ENCODE data around the gene HPCAL1.
"Not testable (repeated sequence)": the region's sequence is repeated elsewhere in the genome, so short reads cannot be mapped to it uniquely, and the experiment has no call there.

Gene HPCAL1

DNA sequence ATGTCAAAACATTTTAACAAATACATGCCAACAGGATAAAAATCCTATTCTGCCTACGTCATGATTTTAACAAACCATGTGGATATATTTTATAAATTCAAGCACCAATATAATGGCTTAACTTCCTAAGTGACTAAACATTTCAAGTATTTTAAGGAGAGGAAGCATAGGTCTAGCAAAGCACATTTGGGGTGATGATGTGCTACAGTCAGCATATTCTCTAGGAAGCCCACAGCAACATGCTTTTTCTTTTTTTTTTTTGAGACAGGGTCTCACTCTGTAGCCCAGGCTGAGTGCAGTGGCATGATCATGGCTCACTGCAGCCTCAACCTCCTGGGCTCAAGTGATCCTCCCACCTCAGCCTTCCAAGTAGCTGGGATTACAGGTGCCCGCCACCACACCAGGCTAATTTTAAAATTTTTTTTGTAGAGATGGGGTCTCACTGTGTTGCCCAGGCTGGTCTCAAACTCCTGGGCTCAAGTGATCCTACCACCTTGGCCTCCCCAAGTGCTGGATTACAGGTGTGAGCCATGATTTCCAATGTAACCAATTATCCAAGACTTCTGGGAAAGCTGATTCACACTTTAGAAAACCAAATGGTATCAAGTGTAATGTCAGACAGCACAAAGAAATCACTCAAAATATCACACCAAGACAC lies 139.9 kb downstream of the HPCAL1 start:
- not testable (repeated sequence) for DNase-seq (ENCODE audit: low read depth in 2 of 2)

DNA sequence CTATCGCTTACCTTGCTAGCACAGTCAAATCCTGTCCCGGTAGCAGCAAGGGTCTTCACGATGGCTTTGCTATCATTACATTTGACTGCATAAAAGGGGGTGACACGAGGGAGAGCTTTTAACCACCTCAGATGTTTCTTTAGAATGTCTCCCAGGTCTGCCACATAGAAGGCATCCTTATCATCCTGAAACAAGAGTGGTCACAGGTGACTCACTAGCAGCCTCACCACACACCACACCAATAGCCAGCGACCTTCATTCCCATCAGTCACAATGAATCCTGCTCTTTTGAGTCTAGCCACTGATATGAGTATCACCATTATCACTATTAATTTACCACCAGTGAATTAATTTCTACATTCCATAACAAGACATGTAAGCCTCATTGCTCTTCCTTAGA lies 141.8 kb downstream of the HPCAL1 start:
- DNase-seq (ENCODE audit: low read depth in 2 of 2) = peak in 1 of 2 donors; percentile 54

DNA sequence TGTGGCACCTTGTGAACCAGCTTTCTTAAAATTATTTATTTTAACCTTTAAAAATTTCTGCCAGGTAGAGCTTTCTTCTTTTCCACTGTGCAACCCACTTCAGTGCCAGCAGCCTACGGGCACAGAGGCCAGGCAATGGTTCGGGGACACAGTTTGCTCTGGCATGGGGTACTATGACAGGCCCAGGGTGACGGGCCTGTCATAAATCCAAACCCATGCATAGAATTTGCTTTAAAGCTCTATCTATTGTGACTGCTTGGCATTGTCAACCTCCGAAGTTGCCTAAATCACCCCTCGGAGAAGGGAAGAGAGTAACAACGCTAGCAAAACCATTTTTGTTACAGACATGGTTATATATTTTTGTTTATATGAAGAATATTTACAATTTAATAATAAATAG lies 143.9 kb downstream of the HPCAL1 start:
- no peak for DNase-seq (ENCODE audit: low read depth in 2 of 2)

DNA sequence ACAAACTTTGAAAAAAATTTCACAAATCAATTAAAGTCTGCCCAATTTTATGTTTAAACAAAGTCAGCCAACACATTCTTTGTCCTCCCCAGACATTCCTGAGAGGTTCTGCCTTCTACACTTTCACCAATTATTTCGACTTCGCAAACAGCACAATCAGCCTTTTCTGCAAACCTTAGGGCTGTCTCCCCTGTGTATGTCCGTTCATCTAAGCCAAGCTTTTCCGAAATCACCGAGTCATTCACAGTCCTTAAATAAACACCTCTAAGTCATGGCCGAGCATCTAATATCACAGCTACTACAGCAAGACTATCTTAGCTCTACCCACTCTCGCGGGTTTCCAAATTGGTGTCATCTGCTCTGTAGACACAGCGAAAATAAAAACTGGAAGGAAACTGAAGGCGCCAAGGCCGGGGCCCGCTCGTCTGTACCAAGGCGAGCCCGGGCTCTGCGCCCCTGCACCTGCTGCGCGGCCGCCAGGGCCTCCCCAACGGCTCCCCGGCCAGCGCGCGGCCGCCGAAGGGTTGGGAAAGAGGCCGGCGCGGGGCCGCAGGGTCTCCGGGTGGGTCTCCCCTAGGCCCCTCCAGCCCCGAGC lies 144.7 kb downstream of the HPCAL1 start:
- peak; percentile 36 to 38 for DNase-seq (ENCODE audit: low read depth in 2 of 2)

DNA sequence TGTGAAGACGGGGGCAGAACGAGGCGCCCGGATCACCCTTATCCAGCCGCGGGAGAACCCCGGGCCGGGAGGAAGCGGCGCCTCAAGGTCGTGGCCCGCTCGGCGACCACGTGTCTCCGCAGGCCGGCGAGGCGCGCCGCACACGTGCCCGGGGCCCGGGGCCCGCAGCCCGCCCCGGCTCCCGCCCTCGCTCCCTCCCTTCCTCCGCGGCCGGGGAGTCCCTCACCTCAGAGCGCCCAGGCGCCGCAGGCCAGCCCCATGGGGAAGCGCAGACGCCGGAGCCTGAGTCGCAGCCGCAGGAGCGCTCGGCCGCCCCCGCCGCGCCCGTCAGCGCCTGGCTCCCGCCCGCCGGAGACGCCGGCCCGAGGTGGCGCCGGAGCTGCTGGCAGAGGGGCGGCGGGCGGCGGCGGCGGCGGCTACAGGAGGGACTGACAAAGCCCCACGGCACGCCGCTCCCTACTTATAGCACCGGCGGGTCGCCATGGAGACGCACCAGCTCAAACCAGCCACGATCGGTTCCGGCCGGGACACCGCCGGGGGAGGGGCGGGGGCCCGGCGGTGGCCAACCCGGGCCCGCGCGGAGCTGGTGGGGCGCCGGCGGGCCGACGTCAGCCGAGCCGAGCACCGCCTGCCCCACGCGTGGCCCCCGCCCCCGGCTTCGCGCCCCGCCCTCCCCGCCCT lies 145.3 kb downstream of the HPCAL1 start, which contains the start of gene ODC1:
Gene ODC1 (minus strand): TSS at position 433 of the 681 bp plus-strand sequence. CDS start 3,295 bp downstream, outside the sequence.
- DNase-seq (ENCODE audit: low read depth in 2 of 2) = peak; percentile 97

DNA sequence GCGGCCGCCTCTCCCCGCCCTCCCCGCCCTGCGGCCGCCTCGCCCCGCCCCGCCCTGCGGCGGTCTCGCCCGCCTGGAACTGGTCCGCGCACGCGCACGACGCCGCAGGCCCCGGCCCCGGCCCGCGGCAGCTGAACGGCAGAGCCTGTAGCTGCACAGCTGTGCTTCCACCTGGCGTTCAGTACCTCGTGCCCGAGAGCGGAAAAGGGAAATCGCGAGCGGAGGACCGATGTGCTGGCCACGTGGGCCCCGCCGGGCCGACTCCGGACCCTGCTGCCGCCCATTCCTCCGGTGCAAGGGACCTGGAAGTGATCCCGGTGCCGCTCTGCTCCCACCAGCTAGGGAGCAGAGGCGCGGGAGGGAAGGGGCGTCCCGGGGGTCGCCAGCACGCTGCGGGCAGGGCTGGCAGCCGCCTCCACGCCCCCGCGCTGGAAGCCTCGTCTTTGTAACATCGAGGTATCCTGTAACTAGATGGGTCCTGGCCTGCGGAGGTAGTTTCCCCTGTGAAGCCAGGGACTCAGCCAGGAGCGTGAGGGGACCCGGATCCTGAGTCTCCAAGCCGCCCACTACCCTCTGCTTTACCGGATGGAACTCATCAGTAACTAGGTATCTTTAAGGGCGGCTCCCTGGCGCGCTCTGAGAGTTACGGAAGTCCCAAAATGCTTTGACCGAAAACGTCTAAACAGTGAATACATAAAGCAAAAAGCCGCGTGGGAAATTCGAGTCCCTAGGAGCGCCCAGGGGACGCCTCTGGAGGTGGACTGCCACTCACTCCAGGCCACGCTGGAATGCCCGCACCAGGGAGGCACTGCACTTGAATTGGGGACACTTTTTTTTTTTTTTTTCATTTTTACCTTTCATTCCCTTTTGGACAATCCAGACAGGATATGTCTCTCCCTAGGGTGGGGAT lies 146.1 kb downstream of the HPCAL1 start:
- DNase-seq (ENCODE audit: low read depth in 2 of 2) = peak; percentile 88 to 90

DNA sequence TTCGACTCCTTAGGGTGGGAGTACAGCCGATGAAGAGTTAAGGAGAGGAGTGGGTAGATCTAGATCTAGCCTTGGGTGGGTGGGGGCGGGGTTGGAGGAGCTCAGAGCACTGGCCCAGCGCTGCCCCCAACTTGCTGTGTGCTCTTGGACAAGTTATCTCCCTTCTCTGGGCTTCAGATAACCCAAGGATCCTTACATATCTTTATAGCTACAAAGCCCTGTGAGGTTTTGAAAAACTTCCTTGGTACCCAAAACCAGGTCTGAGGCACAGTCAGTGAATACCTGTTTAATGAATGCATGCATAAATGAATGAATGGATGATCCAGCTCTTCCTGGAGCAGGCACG lies 146.8 kb downstream of the HPCAL1 start:
- no peak for DNase-seq (ENCODE audit: low read depth in 2 of 2)

DNA sequence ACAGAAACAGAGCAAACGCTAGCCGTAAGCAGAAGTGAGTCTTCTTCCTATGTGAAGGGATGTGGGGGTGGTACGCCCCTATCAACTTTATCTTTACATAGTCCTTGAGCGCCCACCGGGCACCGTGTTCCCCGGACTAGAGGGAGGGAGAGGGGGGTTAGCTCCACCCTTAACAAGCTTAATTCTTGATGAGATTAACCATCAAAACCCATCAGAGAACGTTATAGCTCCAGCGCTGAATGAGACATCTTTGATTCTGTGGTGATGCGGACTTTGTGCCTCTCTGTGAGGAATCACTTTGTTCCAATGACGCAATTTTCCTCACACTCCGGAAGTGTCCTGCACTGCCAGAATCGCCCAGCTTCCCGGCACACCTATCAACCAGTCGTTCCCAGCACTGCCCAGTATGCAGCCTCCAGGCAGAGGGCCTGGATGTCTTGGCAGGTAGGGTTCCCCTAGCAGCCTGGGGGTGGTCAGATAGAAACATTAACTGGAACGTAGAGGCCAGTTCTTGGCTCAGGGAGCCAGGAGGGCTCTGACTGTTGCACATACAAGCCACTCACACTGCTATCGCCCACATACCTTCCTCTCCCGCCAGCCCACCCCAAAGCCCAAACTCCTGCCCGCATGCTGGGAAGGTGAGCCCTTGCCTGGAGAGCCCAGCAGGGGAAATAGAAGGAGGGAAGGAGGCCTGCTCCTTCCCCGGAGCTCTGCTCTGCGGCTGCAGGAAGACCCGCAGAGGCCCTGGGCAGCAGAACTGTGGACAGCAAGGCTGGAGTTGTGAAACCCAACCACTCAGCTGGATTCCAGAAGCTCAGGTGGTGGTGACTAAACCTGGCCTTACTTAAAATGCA lies 147.4 kb downstream of the HPCAL1 start:
- no peak for DNase-seq (ENCODE audit: low read depth in 2 of 2)

DNA sequence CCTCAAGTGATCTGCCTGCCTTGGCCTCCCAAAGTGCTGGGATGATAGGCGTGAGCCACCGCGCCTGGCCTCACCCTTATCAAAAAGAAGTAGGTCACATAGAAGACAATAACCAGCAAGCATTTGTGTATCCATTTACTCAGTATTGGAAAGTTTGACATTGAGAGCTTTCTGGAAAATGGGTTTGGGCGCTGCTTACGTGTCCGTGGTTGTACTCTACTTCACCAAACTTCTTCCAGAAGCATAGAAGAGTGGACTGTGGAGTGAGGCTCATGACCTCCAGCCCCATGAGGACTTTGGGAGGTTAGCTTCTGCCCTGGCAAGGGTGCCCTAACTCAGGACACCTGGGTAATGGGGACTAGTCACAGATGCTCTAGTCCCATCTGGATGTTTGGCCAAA lies 149.1 kb downstream of the HPCAL1 start:
- DNase-seq (ENCODE audit: low read depth in 2 of 2) = no peak

DNA sequence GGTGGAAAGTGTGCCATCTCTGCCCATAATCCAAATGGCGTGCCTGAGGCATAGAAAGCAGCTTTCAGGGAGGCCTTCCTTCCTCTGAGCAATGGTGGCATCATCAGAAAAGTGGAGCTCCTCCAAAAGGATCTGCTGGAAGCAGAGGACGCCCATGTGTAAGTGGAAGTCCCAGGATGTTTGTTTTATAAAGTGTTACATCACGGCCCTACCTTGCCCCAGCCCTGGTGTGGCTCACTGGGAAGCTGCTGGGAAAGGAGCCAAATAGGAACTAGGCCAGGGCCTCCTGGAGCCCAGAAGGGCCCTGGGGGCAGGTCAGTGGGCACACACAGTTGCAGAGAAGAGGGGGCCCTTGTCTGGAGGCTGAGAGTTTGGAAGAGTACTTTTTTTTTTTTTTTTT lies 149.6 kb downstream of the HPCAL1 start:
- DNase-seq (ENCODE audit: low read depth in 2 of 2) = no peak

DNA sequence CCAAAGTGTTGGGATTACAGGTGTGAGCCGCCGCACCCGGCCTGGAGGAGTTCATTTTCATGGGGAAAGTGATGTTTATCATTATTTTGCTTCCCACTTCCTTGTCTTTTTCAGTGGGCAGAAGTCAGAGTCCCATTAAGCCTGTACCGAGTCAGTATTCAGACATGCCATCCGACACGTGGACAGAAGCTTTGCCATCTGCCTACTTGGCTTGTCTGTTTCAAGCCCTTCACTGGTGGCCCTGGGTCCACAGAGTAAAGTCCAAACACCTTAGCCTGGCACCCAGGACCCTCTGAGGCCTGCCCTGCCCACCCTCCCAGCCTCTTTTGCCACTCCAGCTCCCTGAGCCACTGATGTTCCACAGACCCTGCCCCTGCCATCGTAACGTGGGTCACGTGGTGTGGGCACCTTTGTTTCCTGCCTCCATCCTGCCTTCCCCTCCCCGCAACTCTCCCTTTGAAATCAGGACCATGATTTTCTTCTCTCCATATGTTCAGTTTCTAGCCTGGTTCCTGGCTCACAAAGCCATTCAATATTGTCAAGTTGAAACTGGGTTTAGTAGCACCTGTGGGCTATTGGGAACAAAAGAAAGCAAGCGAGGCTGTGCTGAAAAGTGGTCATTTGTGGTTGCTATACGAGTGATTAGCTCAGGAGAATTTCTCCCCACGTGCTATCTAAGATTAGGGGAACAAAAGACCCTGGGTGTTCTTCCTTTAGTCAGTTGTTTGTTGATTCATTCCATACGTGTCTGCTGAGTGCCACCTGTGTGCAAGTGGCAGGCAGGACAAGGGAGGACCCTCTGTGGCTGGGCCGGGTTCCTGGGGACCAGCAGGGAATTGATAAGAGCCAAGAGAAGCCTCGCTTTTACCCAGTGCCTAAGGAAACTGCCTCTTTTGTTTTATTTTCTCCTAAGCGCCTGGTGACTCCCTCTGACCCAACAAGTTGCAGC lies 150.5 kb downstream of the HPCAL1 start:
- DNase-seq (ENCODE audit: low read depth in 2 of 2) = no peak

DNA sequence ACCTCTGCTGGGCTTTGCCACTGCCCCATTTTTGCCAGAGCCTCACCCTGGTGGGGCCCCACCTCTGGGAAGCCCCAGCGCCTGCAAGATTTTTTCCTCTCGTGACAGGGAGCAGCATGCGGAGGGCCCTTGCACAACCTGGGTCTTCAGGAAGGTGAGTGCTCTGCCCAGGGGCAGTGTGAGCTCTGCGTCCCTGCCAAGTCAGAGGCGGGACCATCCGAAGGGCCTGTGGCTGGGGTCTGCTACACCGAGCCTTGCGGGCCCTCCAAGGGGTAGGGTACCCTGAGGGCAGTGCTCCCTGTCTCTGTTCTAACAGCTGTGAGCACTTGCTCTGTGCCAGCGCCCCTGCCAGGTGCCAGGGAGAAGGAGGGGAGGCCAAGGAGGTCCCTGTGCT lies 151.2 kb downstream of the HPCAL1 start:
- DNase-seq (ENCODE audit: low read depth in 2 of 2) = no peak

DNA sequence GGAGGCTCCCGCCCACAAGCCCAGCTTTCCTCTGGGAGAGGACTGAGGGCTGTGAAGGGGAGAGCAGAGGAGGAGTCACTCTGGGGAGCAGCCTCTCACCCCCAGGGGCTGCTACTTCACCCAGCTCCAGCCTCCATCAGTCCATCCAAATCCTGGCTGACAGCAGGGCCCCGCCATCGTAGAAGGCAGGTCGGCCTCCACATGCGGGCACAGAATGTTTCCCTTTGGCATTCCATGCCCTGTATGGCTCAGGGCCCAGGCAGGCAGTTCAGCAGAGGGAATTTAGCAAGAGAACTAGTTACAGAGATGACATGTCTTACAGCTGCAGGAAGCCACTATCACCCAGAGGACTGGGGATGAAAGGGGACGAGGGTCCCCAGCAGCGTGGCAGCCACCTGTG lies 151.8 kb downstream of the HPCAL1 start:
- no peak for DNase-seq (ENCODE audit: low read depth in 2 of 2)

DNA sequence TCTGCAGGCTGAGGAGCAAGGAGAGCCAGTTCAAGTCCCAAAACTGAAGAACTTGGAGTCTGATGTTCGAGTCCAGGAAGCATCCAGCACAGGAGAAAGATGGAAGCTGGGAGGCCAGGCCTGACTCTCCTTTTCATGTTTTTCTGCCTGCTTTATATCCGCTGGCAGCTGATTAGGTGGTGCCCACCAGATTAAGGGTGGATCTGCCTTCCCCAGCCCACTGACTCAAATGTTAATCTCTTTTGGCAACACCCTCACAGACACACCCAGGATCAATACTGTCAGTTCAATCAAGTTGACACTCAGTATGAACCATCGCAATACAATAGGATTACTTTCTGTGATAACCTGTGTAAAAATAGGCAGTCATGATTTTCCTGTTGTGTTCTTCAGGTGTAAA lies 154.5 kb downstream of the HPCAL1 start:
- DNase-seq (ENCODE audit: low read depth in 2 of 2) = not testable (repeated sequence)

DNA sequence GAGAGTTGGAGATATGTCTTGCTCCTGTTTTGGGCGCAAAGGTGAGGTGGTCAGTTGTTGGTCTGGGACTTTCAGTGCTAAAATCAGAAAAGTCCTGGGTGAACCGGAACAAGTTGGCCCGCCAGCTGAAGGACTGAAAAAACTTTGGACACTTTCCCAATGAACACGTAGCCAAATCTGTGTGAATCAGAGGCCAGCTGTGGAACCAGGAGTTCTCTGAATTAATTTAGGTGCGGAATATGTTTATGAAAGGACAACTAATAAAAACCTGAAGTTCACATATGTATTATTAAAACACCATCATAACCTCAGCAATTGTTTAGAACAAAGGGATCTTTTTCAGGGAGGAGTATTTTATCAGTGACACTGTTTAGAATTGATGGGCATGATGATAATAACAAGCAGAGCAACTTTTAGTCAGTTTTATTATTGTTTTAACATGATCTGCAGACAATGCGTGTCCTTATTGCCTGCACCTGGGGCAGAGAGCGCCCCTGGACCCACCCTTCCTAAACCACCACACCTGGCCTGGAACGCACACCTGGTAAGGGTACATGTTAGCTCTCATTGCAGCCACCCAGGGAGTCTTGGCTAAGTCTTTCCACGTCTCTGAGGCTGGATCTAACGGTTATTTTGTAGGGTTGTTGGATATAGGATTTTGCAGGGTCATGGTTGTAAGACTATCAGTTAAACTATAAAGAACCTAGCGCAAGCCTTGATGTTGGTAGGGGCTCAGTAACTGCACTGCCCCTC lies 155.3 kb downstream of the HPCAL1 start:
- DNase-seq (ENCODE audit: low read depth in 2 of 2) = no peak

DNA sequence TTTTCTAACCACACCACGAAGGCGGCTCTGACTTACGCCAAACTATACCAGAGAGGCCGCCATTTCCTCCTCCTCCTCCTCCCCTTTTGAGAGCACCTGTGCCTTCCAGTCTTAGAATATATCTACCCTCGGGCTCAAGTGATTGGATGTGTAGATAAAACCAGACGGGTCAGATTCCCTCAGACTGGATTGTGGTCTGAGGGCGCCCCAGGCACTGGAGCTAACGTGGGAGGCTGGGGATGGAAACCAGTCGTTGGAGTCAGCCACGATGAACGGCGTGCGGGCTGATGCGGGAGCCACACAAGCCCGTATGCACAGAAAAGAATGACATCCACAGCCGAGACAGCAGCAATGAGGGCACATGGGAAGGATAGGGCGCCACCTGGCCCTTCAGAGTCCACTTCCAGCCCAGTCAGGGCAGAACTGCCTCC lies 157.7 kb downstream of the HPCAL1 start:
- DNase-seq (ENCODE audit: low read depth in 2 of 2) = no peak

DNA sequence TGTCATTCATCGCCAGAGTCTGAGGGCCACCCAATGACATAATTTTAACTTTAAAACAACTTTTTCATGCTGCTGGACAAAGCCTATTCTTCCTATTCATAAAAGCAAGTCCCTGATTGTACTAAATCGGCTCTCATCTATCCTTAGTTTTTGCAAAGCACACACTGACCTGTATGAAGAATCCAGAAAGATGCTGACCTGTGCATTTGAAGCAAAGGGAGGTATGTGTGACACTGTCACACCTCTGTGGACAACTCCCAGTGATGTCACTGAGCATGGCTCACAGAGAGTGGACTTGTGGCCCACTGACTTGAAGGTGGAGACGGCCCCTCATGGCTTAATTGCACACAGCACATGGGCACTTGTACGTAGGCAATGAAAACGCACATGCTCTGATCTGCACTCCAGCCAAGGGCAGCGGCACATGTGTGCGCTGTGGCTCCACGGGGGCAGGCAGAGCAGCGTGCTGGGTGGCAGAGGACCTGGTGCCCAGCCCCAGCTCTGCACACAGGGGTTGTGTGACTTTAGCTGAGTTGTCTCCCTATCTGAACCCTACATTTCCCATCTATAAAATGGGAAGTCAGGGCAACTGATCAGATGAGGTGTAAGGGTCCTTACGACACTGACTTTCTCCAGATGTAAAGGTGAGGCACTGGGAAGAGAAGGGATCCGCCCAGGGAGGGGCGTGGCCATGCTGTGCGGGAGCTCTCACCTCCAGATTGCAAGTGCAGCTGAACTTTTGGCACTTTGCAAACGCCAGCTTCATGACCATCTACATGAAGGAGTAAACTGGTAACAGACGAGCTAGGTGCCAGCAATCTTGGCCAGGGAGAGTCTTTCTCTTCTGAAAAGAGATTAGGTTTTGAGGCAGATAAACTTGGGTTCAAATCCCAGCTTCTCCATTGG lies 159.7 kb downstream of the HPCAL1 start:
- no peak for DNase-seq (ENCODE audit: low read depth in 2 of 2)

DNA sequence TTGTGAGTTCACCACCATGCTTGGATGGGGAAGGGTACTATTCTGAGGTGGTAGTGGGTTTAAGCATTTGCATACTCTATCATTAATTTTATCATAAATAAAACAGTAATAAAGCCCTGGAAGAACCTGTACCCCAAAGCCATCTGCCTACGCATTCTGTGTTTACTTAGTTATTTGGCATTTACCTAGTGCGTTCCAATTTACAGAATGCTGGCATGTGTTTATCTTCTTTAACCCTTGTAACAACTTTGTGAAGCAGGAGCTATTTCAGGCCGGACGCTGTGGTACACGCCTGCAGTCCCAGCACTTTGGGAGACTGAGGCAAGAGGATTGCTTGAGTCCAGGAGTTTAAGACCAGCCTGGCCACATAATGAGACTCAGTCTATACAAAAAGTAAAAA lies 163.2 kb downstream of the HPCAL1 start:
- DNase-seq (ENCODE audit: low read depth in 2 of 2) = no peak
